PC-9 (cell line): Measurements from ENCODE around the gene CAB39L.

ENCODE experiments used
- EZH2 ChIP-seq: fragments of 200-600 bp; sonication (generic); IDR thresholded peaks from 2 replicates; pipeline ENCODE4 v1.8.0; 2017; ENCODE audit warnings: antibody characterized with exemption, low read depth
- TF ChIP-seq, protein P1 (sequence below): fragments of 200-600 bp; sonication (generic); conservative IDR thresholded peaks from 2 replicates; pipeline ENCODE4 v1.6.1; 2017; ENCODE audit warnings: mixed run types, antibody characterized with exemption, mild to moderate bottlenecking, moderate library complexity

GRCh38 chr13:49336655-49337054 lies 107.2 kb downstream of the CAB39L start:
- TF ChIP-seq, protein P1, sequence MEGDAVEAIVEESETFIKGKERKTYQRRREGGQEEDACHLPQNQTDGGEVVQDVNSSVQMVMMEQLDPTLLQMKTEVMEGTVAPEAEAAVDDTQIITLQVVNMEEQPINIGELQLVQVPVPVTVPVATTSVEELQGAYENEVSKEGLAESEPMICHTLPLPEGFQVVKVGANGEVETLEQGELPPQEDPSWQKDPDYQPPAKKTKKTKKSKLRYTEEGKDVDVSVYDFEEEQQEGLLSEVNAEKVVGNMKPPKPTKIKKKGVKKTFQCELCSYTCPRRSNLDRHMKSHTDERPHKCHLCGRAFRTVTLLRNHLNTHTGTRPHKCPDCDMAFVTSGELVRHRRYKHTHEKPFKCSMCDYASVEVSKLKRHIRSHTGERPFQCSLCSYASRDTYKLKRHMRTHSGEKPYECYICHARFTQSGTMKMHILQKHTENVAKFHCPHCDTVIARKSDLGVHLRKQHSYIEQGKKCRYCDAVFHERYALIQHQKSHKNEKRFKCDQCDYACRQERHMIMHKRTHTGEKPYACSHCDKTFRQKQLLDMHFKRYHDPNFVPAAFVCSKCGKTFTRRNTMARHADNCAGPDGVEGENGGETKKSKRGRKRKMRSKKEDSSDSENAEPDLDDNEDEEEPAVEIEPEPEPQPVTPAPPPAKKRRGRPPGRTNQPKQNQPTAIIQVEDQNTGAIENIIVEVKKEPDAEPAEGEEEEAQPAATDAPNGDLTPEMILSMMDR = no peak
- no peak for TF ChIP-seq EZH2
